Endodermal cell (in vitro differentiated cells): ENCODE results near the gene SLC22A2. TPM values are rescaled to one million over a fixed set of nuclear protein-coding genes. Genes with fewer than 3 reads are reported as not detected.

Experiments used
- DNase-seq: peaks from one replicate; pipeline ENCODE4 v3.0.0-alpha.2; 2017
- H3K27ac ChIP-seq: 2 replicates; pipeline ENCODE4 v1.5.1; 2013; ENCODE audit warnings: mild to moderate bottlenecking, low read depth, low read length, moderate library complexity
- H3K27me3 ChIP-seq: 2 replicates; pipeline ENCODE4 v1.6.1; 2013; ENCODE audit warnings: mild to moderate bottlenecking, low read length, moderate library complexity; ENCODE audit not compliant: insufficient read depth, control insufficient read depth, poor library complexity, severe bottlenecking
- H3K36me3 ChIP-seq: 2 replicates; pipeline ENCODE4 v1.7.0; 2013; ENCODE audit warnings: mild to moderate bottlenecking, low read length, moderate library complexity; ENCODE audit not compliant: control insufficient read depth, insufficient read depth
- H3K4me1 ChIP-seq: one replicate; pipeline ENCODE4 v1.7.0; 2013; ENCODE audit warnings: low read length; ENCODE audit not compliant: control insufficient read depth, insufficient read depth
- H3K4me3 ChIP-seq: 2 replicates; pipeline ENCODE4 v1.5.1; 2013; ENCODE audit warnings: mild to moderate bottlenecking, low read length, moderate library complexity
- H3K9ac ChIP-seq: 2 replicates; pipeline ENCODE4 v1.6.1; 2013; ENCODE audit warnings: mild to moderate bottlenecking, low read length, moderate library complexity; ENCODE audit not compliant: poor library complexity, severe bottlenecking; ENCODE audit errors: extremely low read depth
- H3K9me3 ChIP-seq: 2 replicates; pipeline ENCODE4 v1.6.1; 2013; ENCODE audit warnings: mild to moderate bottlenecking, low read length, moderate library complexity; ENCODE audit not compliant: control insufficient read depth
- H3K27ac Mint-ChIP-seq: 2 replicates; pipeline ENCODE4 v1.8.0; 2020; ENCODE audit warnings: mixed read lengths
- H3K27me3 Mint-ChIP-seq: 2 replicates; pipeline ENCODE4 v1.8.0; 2021; ENCODE audit warnings: mild to moderate bottlenecking, mixed read lengths; ENCODE audit not compliant: insufficient read depth
- H3K36me3 Mint-ChIP-seq: 2 replicates; pipeline ENCODE4 v1.8.0; 2020; ENCODE audit warnings: low read depth, mixed read lengths
- H3K4me1 Mint-ChIP-seq: 2 replicates; pipeline ENCODE4 v1.8.0; 2020; ENCODE audit warnings: mixed read lengths
- H3K4me3 Mint-ChIP-seq: 2 replicates; pipeline ENCODE4 v1.8.0; 2020; ENCODE audit warnings: mild to moderate bottlenecking, moderate library complexity, mixed read lengths
- H3K9me3 Mint-ChIP-seq: 2 replicates; pipeline ENCODE4 v1.8.0; 2020; ENCODE audit warnings: mild to moderate bottlenecking, mixed read lengths
- CTCF ChIP-seq: fragments of 200-600 bp; sonication (generic); conservative IDR thresholded peaks from 2 replicates; pipeline ENCODE4 v1.5.0; 2021; ENCODE audit warnings: antibody characterized with exemption, mild to moderate bottlenecking
- WGBS, 2 experiments: methylation state at CpG; one replicate each; pipeline versions ENCODE4 v1.1.5 to v1.1.7; 2013; ENCODE audit warnings: missing lambda C conversion rate in 2 of 2, mixed read lengths in 1 of 2; ENCODE audit not compliant: insufficient coverage in 1 of 2, insufficient read length in 1 of 2; 5-methylcytosine and 5-hydroxymethylcytosine counted together
- total RNA-seq, 2 donors: library from RNA; stranded (reverse); fragmentation: NEBNext Ultra II Directional in 1 of 2; extraction: Animal tissue kit (Norgen Biotek cat#: 25700) in 1 of 2; gene quantifications; 2 replicates in 1 of 2; 3 replicates in 1 of 2; pipeline ENCODE4 v1.2.1, GENCODE V29; 2021

Gene SLC22A2
- total RNA-seq, 2 donors from 2014 or later: 0.64 to 1.00 TPM

DNA sequence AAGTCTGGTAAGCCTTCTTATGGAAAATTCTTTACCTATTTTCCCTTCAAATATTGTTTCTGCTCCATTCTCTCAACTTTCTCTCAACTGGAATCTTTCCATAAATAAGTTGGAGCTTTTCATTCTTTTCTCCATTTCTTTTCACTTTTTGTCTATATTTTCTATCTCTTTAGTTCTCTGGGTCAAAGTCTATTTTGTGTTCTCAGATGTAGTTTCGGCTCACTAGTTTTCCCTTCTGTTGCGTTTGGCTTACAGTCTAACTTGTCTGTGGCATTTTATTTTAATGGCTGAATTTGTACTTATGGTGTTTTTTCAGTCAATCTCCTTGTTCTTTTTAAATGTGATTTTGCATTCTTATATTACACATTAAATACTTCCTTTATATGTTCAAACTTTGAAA is 14.1 kb upstream of the SLC22A2 start:
- Mint-ChIP-seq H3K4me1 (peaks cover 4% of the 10 kb centered on the region), H3K27ac (no peak overlapping the region), H3K9me3 (no peaks in the 10 kb centered on the region), H3K36me3 (no peaks in the 10 kb centered on the region), H3K27me3 (no peaks in the 10 kb centered on the region), H3K4me3 (no peak overlapping the region)
- no peak overlapping the region for H3K27ac ChIP-seq
- H3K36me3 ChIP-seq: no peaks in the 10 kb centered on the region
- WGBS, 2 experiments: 89 to 100% methylated on average over 1 to 2 of the region's 2 CpGs
- H3K9me3 ChIP-seq: no peaks in the 10 kb centered on the region
- no peak for DNase-seq
- no peak for TF ChIP-seq CTCF
- H3K27me3 ChIP-seq: no peaks in the 10 kb centered on the region
- H3K9ac ChIP-seq: no peak overlapping the region
- H3K4me3 ChIP-seq: no peak overlapping the region
- no peaks in the 10 kb centered on the region for H3K4me1 ChIP-seq

- Mint-ChIP-seq H3K27me3 (no peaks in the 10 kb centered on the region), H3K9me3 (no peaks in the 10 kb centered on the region), H3K4me1 (no peaks in the 10 kb centered on the region), H3K27ac (no peak overlapping the region), H3K4me3 (no peak overlapping the region), H3K36me3 (no peaks in the 10 kb centered on the region)
- Histone ChIP-seq H3K9me3 (no peaks in the 10 kb centered on the region), H3K4me1 (no peaks in the 10 kb centered on the region), H3K27ac (no peak overlapping the region), H3K9ac (no peak overlapping the region), H3K4me3 (no peak overlapping the region), H3K36me3 (no peaks in the 10 kb centered on the region), H3K27me3 (no peaks in the 10 kb centered on the region)
- DNase-seq: peak; percentile 17
- WGBS, 2 experiments: 95 to 97% methylated on average over 6 of the region's 6 CpGs
- TF ChIP-seq CTCF: no peak
Measured at GRCh38 chr6:160270347-160270746, 11.7 kb upstream of the SLC22A2 start.

GRCh38 chr6:160269771-160270170 is 11.2 kb upstream of the SLC22A2 start:
- no peaks in the 10 kb centered on the region for H3K27me3 Mint-ChIP-seq
- H3K27me3 ChIP-seq: no peaks in the 10 kb centered on the region
- H3K9ac ChIP-seq: no peak overlapping the region
- no peaks in the 10 kb centered on the region for H3K36me3 Mint-ChIP-seq
- DNase-seq: no peak
- H3K9me3 ChIP-seq: no peaks in the 10 kb centered on the region
- no peak for TF ChIP-seq CTCF
- no peaks in the 10 kb centered on the region for H3K4me1 ChIP-seq
- no peak overlapping the region for H3K27ac Mint-ChIP-seq
- no peaks in the 10 kb centered on the region for H3K4me1 Mint-ChIP-seq
- H3K27ac ChIP-seq: no peak overlapping the region
- H3K36me3 ChIP-seq: no peaks in the 10 kb centered on the region
- no peak overlapping the region for H3K4me3 Mint-ChIP-seq
- no peak overlapping the region for H3K4me3 ChIP-seq
- WGBS, 2 experiments: 90 to 93% methylated on average over 3 of the region's 3 CpGs
- H3K9me3 Mint-ChIP-seq: no peaks in the 10 kb centered on the region
